Body of pancreas (tissue), 4 donors: ENCODE data around the gene SLC24A4. TPM values are rescaled to one million over a fixed set of nuclear protein-coding genes. Genes with fewer than 3 reads are reported as not detected.

Source experiments
- ATAC-seq: fragments of 150-250 bp; one replicate; pipeline ENCODE4 v1.9.1; 2016
- DNase-seq, 4 donors: peaks; one replicate each; pipeline ENCODE4 v3.0.0-alpha.2; 2019
- H3K27ac ChIP-seq, 4 donors: fragments of 200-600 bp; sonication (generic); 1 replicate in 3 of 4; 2 replicates in 1 of 4; pipeline versions ENCODE4 v1.5.1 to v1.6.1; 2016 to 2019; ENCODE audit warnings: mild to moderate bottlenecking in 1 of 4, mixed read lengths in 1 of 4, moderate library complexity in 1 of 4
- H3K27me3 ChIP-seq, 2 donors: fragments of 200-600 bp; sonication (generic); one replicate each; pipeline ENCODE4 v1.6.0; 2016; ENCODE audit warnings: mild to moderate bottlenecking in 1 of 2
- H3K36me3 ChIP-seq, 2 donors: fragments of 200-600 bp; sonication (generic); replicated peaks in 1 of 2; 2 replicates each; pipeline ENCODE4 v1.5.1; 2016; ENCODE audit warnings: low read depth in 2 of 2; ENCODE audit not compliant: insufficient read depth in 1 of 2
- H3K4me1 ChIP-seq: fragments of 200-600 bp; sonication (generic); one replicate; pipeline ENCODE4 v1.6.0; 2016
- H3K4me3 ChIP-seq, 2 donors: fragments of 200-600 bp; sonication (generic); 1 replicate in 1 of 2; 2 replicates in 1 of 2; pipeline ENCODE4 v1.5.1; 2016 to 2019
- H3K9me3 ChIP-seq, 3 donors: fragments of 200-600 bp; sonication (generic); 1 replicate in 2 of 3; 2 replicates in 1 of 3; pipeline ENCODE4 v1.5.1; 2016
- CTCF ChIP-seq, 7 experiments: fragments of 450-650 bp in 4 of 7; fragments of 200-600 bp in 3 of 7; sonication (generic) in 3 of 7; IDR thresholded peaks; one replicate each; pipeline ENCODE4 v1.5.1; 2016 to 2019; ENCODE audit warnings: antibody characterized with exemption in 7 of 7
- POLR2A ChIP-seq, 3 donors: fragments of 450-650 bp; IDR thresholded peaks; one replicate each; pipeline ENCODE4 v1.6.1; 2016; ENCODE audit warnings: antibody characterized with exemption in 3 of 3, mild to moderate bottlenecking in 2 of 3
- WGBS, 2 donors: methylation state at CpG; one replicate each; pipeline ENCODE4 v1.1.5; 2017; 5-methylcytosine and 5-hydroxymethylcytosine counted together
- intact Hi-C: fragments of 100-400 bp; cut with DNase I; formaldehyde crosslinking; loops from one replicate; pipeline ENCODE4 v1.15.1; 2023
- total RNA-seq, 2 donors: library from RNA; depleted of rRNA; stranded (reverse); fragments of >200 nt; gene quantifications; one replicate each; pipeline ENCODE4 v1.1.0, GENCODE V29; 2016

The SLC24A4 gene
- total RNA-seq, 2 donors from 2014 or later: 0.26 TPM; not detected in 1

GRCh38 chr14:92302481-92302880, 20.5 kb upstream of the SLC24A4 start:
- whole genome bisulfite sequencing, 2 donors: 58 to 59% methylated on average over 5 of the region's 5 CpGs
- H3K9me3 ChIP-seq: no peaks in the 10 kb centered on the region
- no peaks in the 10 kb centered on the region for H3K27me3 ChIP-seq
- TF ChIP-seq CTCF (IDR thresholded peaks at IDR 0.05) (no peak), POLR2A (IDR thresholded peaks at IDR 0.05) (no peak)
- ATAC-seq (no peak), DNase-seq (no peak)
- intact Hi-C loops: no loop called here
- H3K4me1 ChIP-seq: no peaks in the 10 kb centered on the region
- no peaks in the 10 kb centered on the region for H3K36me3 ChIP-seq
- no peak overlapping the region for H3K27ac ChIP-seq
- H3K4me3 ChIP-seq: no peak overlapping the region

GRCh38 chr14:92308716-92309115, 14.2 kb upstream of the SLC24A4 start:
- ATAC-seq (no peak), DNase-seq (no peak)
- 44 to 49% methylated on average over 8 of the region's 8 CpGs for WGBS, 2 donors
- H3K36me3 ChIP-seq: no peaks in the 10 kb centered on the region
- no peak overlapping the region for H3K4me3 ChIP-seq
- intact Hi-C loops: no loop called here
- H3K27me3 ChIP-seq: no peaks in the 10 kb centered on the region
- no peaks in the 10 kb centered on the region for H3K4me1 ChIP-seq
- TF ChIP-seq POLR2A (IDR thresholded peaks at IDR 0.05) (no peak), CTCF (IDR thresholded peaks at IDR 0.05) (no peak)
- no peak overlapping the region for H3K27ac ChIP-seq
- H3K9me3 ChIP-seq: no peaks in the 10 kb centered on the region

- no peak overlapping the region for H3K4me3 ChIP-seq
- 54 to 65% methylated on average over 7 of the region's 7 CpGs for WGBS, 2 donors
- no peaks in the 10 kb centered on the region for H3K27me3 ChIP-seq
- H3K27ac ChIP-seq: no peak overlapping the region
- no peaks in the 10 kb centered on the region for H3K4me1 ChIP-seq
- intact Hi-C loops: no loop called here
- no peaks in the 10 kb centered on the region for H3K9me3 ChIP-seq
- DNase-seq (no peak), ATAC-seq (no peak)
- H3K36me3 ChIP-seq: no peaks in the 10 kb centered on the region
- TF ChIP-seq CTCF (IDR thresholded peaks at IDR 0.05) (no peak), POLR2A (IDR thresholded peaks at IDR 0.05) (no peak)
These were observed 12.9 kb upstream of the SLC24A4 start for GRCh38 chr14:92309968-92310530.

GRCh38 chr14:92310776-92311375, 12.1 kb upstream of the SLC24A4 start:
- DNase-seq (no peak), ATAC-seq (no peak)
- no peak for TF ChIP-seq CTCF (IDR thresholded peaks at IDR 0.05)
- TF ChIP-seq POLR2A (IDR thresholded peaks at IDR 0.05): no peak
- no peak overlapping the region for H3K27ac ChIP-seq
- WGBS, 2 donors: 61 to 71% methylated on average over 6 of the region's 6 CpGs
- no peaks in the 10 kb centered on the region for H3K27me3 ChIP-seq
- intact Hi-C loops: no loop called here
- H3K9me3 ChIP-seq: no peaks in the 10 kb centered on the region
- no peak overlapping the region for H3K4me3 ChIP-seq
- no peaks in the 10 kb centered on the region for H3K4me1 ChIP-seq
- no peaks in the 10 kb centered on the region for H3K36me3 ChIP-seq

GRCh38 chr14:92314182-92314581, 8.8 kb upstream of the SLC24A4 start:
- no peak for ATAC-seq
- WGBS, 2 donors: 70 to 89% methylated on average over 1 of the region's 1 CpG

More at GRCh38 chr14:92314182-92314581, 8.8 kb upstream of the SLC24A4 start:
- Histone ChIP-seq H3K27me3 (no peaks in the 10 kb centered on the region), H3K36me3 (no peaks in the 10 kb centered on the region), H3K27ac (no peak overlapping the region), H3K9me3 (no peaks in the 10 kb centered on the region), H3K4me3 (no peak overlapping the region), H3K4me1 (no peaks in the 10 kb centered on the region)
- DNase-seq: no peak
- intact Hi-C loops: no loop called here
- TF ChIP-seq CTCF (IDR thresholded peaks at IDR 0.05) (no peak), POLR2A (IDR thresholded peaks at IDR 0.05) (no peak)
